Measurements from ENCODE around the gene CFD.

CFD gene

GRCh38 chr19:897442-898039 lies 38.1 kb downstream of the CFD start:
- Histone ChIP-seq H3K79me2 (ENCODE audit: insufficient read depth, low read length) (peaks cover under 1% of the 10 kb centered on the region; the same call in 1 of the 2 replicates), H3K9ac (ENCODE audit: low read depth, low read length, poor library complexity, severe bottlenecking) (no peak overlapping the region), H2AFZ (ENCODE audit: low read length) (no peak overlapping the region), H4K20me1 (ENCODE audit: insufficient read depth, low read length, poor library complexity, severe bottlenecking) (peaks cover 3% of the 10 kb centered on the region), H3K4me1 (ENCODE audit: insufficient read depth, low read length, poor library complexity, severe bottlenecking) (no peaks in the 10 kb centered on the region), H3K36me3 (ENCODE audit: insufficient read depth, low read length) (no peaks in the 10 kb centered on the region), H3K4me2 (ENCODE audit: low read depth, low read length, poor library complexity, severe bottlenecking) (no peak overlapping the region), H3F3A (ENCODE audit: low read depth) (no peaks in the 10 kb centered on the region), H3K9me3 (ENCODE audit: insufficient read depth, low read depth, low read length) (no peaks in the 10 kb centered on the region), H3K9me2 (replicated peaks; ENCODE audit: low read depth, low read length) (no peaks in the 10 kb centered on the region), H3K4me3 (ENCODE audit: low read length, poor library complexity, severe bottlenecking) (no peak overlapping the region), H3K27me3 (ENCODE audit: insufficient read depth, low read length, poor library complexity, severe bottlenecking) (no peaks in the 10 kb centered on the region)
- TF ChIP-seq CTCF (conservative IDR thresholded peaks at IDR 0.05; ENCODE audit: low read length) (no peak), EZH2phosphoT487 (IDR thresholded peaks at IDR 0.05; ENCODE audit: borderline replicate concordance) (no peak)

- no peaks in the 10 kb centered on the region for H3K27me3 ChIP-seq (ENCODE audit: insufficient read depth, low read length, poor library complexity, severe bottlenecking)
- H3K9ac ChIP-seq (ENCODE audit: low read depth, low read length, poor library complexity, severe bottlenecking) = no peak overlapping the region
- peaks cover 3% of the 10 kb centered on the region for H4K20me1 ChIP-seq (ENCODE audit: insufficient read depth, low read length, poor library complexity, severe bottlenecking)
- no peaks in the 10 kb centered on the region for H3K9me2 ChIP-seq (replicated peaks; ENCODE audit: low read depth, low read length)
- no peak overlapping the region for H2AFZ ChIP-seq (ENCODE audit: low read length)
- no peaks in the 10 kb centered on the region for H3K4me1 ChIP-seq (ENCODE audit: insufficient read depth, low read length, poor library complexity, severe bottlenecking)
- no peaks in the 10 kb centered on the region for H3F3A ChIP-seq (ENCODE audit: low read depth)
- H3K36me3 ChIP-seq (ENCODE audit: insufficient read depth, low read length) = no peaks in the 10 kb centered on the region
- H3K4me3 ChIP-seq (ENCODE audit: low read length, poor library complexity, severe bottlenecking) = no peak overlapping the region
- H3K4me2 ChIP-seq (ENCODE audit: low read depth, low read length, poor library complexity, severe bottlenecking) = no peak overlapping the region
- H3K9me3 ChIP-seq (ENCODE audit: insufficient read depth, low read depth, low read length) = no peaks in the 10 kb centered on the region
- TF ChIP-seq CTCF (conservative IDR thresholded peaks at IDR 0.05; ENCODE audit: low read length) (no peak), EZH2phosphoT487 (IDR thresholded peaks at IDR 0.05; ENCODE audit: borderline replicate concordance) (no peak)
- no peaks in the 10 kb centered on the region for H3K79me2 ChIP-seq (ENCODE audit: insufficient read depth, low read length)
Observed at GRCh38 chr19:898663-899062, 39.2 kb downstream of the CFD start.

GRCh38 chr19:899336-900042 lies 40.0 kb downstream of the CFD start:
- Histone ChIP-seq H3K36me3 (ENCODE audit: insufficient read depth, low read length) (no peaks in the 10 kb centered on the region), H3K4me1 (ENCODE audit: insufficient read depth, low read length, poor library complexity, severe bottlenecking) (no peaks in the 10 kb centered on the region), H3K4me3 (ENCODE audit: low read length, poor library complexity, severe bottlenecking) (no peak overlapping the region), H3K9me2 (replicated peaks; ENCODE audit: low read depth, low read length) (no peaks in the 10 kb centered on the region), H3F3A (ENCODE audit: low read depth) (no peaks in the 10 kb centered on the region), H2AFZ (ENCODE audit: low read length) (no peak overlapping the region), H3K9ac (ENCODE audit: low read depth, low read length, poor library complexity, severe bottlenecking) (no peak overlapping the region), H3K9me3 (ENCODE audit: insufficient read depth, low read depth, low read length) (no peaks in the 10 kb centered on the region), H3K4me2 (ENCODE audit: low read depth, low read length, poor library complexity, severe bottlenecking) (no peak overlapping the region), H3K27me3 (ENCODE audit: insufficient read depth, low read length, poor library complexity, severe bottlenecking) (no peaks in the 10 kb centered on the region), H4K20me1 (ENCODE audit: insufficient read depth, low read length, poor library complexity, severe bottlenecking) (peaks cover 3% of the 10 kb centered on the region), H3K79me2 (ENCODE audit: insufficient read depth, low read length) (no peaks in the 10 kb centered on the region)
- TF ChIP-seq EZH2phosphoT487 (IDR thresholded peaks at IDR 0.05; ENCODE audit: borderline replicate concordance) = no peak
- TF ChIP-seq CTCF (conservative IDR thresholded peaks at IDR 0.05; ENCODE audit: low read length) = no peak
